Sigmoid colon (tissue), 3 donors: ENCODE data around the gene PUM1.

Experiments
- CTCF ChIP-seq, 4 experiments: fragments of 450-650 bp in 3 of 4; fragments of 200-600 bp in 1 of 4; IDR thresholded peaks; one replicate each; pipeline ENCODE4 v1.5.1; 2016 to 2019; ENCODE audit warnings: antibody characterized with exemption in 4 of 4, mild to moderate bottlenecking in 3 of 4, moderate library complexity in 2 of 4
- POLR2A ChIP-seq, 2 donors: fragments of 450-650 bp; IDR thresholded peaks; one replicate each; pipeline ENCODE4 v1.6.1; 2016; ENCODE audit warnings: antibody characterized with exemption in 2 of 2, mild to moderate bottlenecking in 2 of 2, moderate library complexity in 2 of 2

GRCh38 chr1:30981172-30981571, 84.3 kb downstream of the PUM1 start:
- TF ChIP-seq CTCF (IDR thresholded peaks at IDR 0.05) (no peak), POLR2A (IDR thresholded peaks at IDR 0.05) (no peak)
